Activated CD4-positive, alpha-beta T cell treated with anti-CD3 and anti-CD28 coated beads, Interleukin-2, amount 50 U/mL, for 4 hours (primary cell): ENCODE results near the gene SLC66A2.

Source experiments
- DNase-seq, 2 experiments: peaks; one replicate each; pipeline ENCODE4 v3.0.0-alpha.2; 2020

Gene SLC66A2

DNA sequence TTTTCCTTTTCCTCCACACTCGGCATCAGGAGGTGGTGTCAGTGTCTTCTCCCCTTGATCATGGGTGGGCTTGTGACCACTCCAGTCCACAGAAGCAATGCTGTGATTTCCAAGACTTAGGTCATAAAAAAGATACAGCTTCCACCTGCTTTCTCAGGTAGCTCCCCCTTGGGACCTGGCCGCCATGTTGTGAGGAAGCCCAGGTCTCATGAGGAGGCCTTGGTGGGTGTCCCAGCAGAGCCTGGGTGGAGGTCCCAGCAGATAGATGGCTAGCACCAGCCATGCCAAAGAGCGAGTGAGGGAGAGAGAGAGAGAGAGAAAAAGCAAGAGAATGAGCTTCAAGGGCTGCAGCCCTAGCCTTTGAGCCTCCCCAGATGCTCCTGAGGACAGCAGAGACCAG lies 16.0 kb downstream of the SLC66A2 start:
- DNase-seq, result no peak

DNA sequence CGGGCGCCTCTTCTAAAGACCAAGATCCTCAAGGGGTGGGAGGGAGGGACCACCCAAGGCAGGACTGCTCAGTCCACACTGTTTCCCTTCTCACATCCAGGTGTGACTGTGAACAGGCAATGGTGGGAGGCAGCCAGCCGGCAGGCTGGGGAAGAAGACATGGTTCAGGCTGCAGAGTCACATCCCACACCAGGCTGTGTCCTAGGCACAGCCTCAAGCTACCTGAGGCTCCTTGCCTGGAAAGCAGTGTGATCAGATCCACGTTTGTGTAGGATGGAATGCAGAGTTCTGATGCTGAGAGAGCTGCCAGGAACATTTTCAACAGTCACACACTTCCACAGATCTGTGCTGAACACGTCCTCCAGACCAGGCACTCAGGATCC lies 16.4 kb downstream of the SLC66A2 start:
- no peak for DNase-seq

DNA sequence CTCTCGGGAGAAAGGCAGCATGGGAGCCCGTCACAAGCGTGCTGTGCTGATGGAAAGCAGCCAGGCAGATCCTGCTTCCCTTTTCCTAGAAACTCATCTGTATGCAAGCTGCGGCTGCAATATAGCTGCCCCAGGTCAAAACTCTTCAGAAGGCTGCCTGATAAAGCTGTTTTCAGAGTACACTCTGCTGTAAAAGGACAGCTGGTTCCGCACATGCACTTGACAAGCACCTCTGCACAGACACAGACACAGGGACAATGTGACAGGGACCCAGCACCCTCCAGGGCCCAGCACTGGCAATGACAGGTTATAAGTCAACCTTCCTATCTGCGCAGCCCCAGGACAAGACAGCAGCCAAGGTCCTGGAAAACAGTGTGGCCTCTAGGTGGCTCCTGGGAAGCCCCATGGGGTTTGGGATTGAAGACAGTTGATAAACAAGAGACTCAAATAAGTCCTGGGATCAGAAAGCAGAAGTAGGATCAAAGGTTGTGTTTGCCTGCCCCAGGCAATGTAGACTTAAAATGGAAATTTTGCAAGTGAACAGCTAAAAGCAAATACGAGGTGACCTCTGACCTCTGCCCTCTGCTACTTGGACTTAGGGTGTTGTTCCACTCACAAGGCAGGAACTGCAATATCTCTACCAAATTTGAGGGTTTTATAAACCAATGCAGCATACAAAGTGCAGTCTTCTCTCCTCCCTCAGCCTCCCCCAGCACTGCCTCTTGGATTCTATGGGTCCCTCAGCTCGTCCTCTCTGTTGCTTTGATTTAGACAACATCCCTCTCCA lies 16.9 kb downstream of the SLC66A2 start:
- no peak for DNase-seq

DNA sequence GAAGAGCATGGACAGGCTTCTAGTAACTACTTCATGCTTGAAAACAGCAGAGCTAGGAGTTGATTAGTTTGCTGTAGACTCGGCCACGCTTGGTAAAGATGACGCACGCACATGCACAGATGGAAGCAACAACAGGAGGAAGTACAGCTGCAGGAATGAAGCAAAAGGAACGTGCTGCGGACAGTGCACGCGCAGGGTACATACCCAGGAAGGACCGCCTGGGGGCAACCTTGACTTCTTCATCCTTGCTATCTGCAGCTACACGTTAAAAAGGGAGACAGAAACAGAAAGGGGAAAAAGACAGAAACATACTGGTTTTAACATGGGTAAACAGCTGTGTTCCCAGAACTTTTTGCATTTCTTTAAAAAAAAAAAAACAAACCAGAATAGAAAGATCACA lies 17.7 kb downstream of the SLC66A2 start:
- no peak for DNase-seq

DNA sequence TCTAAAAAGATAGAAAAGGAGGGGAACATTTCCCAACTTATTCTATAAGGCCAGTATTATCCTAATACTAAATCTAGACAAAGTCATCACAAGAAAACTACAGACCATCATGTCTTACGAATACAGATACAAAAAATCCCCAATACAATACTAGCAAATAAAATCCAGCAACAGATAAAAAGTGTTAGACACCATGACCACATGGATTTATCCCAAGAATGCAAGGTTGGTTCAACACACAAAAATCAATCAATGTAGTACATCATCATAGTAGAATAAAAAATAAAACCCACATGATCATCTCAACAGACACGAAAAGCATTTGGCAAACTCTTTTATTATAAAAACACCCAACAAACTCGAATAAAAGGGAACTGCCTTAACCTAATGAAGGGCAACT lies 18.5 kb downstream of the SLC66A2 start:
- no peak for DNase-seq

DNA sequence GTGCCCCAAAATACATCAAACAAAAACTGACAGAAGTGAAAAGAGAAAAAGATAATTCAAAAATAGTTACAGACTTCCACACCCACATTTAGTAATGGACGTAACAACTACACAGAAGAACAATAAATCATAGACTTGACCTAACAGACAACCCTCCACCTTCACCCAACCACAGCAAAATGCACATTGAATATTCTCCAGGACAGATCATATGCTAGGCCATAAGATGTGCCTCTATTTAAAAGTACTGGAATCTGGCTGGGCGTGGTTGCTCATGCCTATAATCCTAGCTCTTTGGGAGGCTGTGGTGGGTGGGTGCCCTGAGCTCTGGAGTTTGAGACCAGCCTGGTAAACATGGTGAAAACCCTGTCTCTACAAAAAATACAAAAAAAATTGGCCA lies 20.0 kb downstream of the SLC66A2 start:
- no peak for DNase-seq

- no peak for DNase-seq
Observed at GRCh38 chr18:79930020-79930642, 21.3 kb downstream of the SLC66A2 start.

GRCh38 chr18:79928563-79928960 lies 22.9 kb downstream of the SLC66A2 start:
- no peak for DNase-seq

DNA sequence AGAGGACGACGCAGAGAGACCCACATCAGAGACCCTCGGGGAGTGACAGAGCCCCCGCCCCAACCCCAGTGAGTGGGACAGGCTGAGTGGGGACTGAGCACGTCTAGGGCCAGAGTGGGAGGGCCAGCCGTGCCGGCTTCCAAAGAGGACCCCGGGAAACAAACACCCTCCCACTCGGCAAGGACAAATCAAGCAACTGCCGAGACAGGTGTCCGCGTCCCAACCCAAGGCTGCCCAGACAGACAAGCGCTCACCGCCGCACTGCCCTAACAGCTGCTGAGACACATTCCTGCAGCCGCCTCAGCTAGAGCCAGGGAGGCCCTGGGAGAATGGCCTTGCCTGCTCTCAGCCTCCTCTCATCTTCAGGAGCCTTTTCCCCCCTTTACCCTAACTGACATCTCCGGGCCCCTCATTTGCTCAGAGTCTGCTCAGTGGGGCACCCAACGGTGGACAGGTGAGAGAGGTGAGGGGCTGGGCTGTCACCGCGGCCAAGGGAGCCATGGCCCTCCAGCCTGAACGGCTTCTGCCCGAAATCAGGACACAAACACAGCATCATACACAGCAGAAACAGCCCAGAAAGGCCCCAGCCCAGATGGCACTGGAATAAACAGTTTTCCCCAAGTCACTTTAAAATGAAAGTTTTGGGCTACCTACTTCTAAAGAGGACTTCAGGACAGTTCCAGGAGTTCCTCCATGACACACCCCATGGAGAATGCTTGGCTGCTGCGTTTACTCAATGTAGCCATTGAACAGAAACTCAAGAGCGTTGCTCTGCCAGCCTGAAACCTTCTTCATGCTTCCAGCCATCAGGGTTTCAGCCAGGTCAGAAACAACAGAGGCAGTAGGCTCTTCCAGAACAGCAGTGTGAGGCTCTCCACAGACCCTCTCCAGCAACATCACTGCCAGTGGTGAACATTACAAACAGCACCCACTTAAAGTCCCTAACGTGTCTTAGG lies 23.6 kb downstream of the SLC66A2 start:
- no peak for DNase-seq

DNA sequence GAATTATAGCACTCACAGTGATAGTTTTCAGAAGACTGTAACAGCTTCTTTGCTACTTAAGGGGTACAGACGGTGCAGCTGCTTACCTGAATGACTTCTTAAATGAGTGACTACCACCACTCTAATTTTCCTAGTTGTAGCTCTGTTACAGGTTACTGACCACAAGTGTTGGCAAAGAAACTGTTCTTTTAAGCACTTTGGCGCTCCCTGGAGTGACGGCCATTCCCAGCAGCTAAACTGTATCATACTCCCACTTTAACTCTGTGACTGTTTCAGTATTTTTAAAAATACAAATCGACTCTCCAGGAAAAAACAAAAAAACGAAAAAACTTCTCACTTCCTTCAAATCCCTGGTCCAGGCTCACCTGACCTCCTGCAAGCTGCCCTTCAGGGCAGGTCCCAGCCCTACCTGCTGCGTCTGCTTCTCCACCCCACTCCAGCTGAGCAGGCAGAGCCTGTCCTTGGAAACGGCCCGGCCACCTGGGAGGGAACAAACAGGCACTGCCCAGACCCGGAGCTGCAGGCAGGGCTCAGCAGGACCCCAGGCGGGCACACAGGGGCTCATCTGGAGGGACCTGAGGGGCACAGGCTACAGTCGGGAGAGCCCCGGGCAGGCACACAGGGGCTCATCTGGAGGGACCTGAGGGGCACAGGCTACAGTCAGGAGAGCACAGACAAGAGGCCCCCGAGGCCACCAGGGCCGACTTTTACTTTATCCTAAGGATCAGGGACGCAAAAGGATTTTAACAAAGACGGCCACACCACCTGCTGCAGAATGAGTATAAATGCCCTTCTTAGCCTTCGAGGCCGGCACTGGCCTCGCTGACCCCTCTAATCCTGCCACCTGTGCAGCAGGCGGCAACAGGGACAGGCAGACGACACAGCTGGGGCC lies 24.5 kb downstream of the SLC66A2 start:
- DNase-seq, result no peak

- DNase-seq, result no peak
Observed at GRCh38 chr18:79926306-79926705, 25.1 kb downstream of the SLC66A2 start.

DNA sequence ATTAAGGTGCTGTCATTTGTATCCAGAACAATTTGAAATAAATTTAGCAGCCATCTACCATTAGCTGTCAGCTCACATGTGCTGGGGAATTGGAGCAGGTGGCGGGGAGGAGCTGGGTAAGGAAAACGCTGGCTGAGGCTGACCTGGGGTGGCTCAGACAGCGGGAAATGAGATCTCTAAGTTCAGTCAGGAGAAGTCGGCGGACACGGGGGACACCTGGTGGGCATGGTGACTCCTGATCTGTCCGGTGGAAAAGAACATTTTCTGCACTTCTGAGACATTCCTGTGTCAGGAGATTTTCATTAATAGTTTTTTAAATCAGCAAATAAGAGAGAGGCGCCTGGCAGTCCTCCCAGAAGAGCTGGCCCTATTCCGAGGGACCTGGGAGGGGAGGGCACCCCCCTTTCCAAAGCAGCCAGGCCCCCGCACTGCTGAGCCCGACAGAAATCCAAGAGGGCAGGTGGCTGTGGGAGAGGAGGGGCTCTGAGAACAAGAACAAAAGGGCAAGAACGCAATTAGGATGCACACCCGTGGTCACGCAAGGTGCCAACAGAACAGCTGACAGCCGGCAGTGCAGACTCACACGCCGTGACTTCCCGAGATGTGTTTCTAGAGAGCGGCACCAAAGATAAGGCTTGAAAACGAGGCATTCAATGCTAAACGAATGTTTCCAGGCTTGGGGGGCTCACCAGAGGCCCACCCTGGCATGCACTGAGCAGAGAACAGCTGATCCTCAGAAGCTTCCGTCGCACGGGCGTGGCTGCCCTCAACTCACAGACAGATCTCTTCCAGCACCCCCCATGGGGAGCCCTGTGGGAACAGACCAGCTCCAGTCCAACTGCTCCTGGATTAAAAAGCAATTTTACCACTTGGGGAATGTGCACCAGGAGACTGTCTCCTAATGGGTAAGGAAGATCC lies 26.4 kb downstream of the SLC66A2 start:
- DNase-seq, result no peak

- DNase-seq, result no peak
Observed at GRCh38 chr18:79923896-79924585, 27.4 kb downstream of the SLC66A2 start.

DNA sequence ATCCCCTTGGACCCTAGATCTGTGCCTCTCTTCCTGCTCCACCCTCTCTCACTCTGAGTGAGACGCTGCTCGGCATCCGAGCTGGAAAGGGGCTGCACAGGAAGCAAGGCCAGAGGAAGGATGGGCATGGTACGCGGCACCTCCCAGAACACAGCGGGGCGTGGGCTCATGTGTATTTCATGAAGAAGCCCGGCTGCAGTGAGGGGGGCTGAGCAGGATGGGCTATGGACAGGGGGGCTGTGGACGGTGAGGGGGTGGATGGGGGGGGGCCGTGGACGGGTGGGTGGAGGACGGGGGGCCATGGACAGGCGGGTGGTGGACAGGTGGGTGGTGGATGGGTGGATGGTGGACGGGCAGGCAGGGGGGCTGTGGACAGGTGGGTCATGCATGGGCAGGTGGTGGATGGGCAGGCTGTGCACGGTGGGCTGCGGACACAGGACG lies 28.5 kb downstream of the SLC66A2 start:
- DNase-seq, result no peak

DNA sequence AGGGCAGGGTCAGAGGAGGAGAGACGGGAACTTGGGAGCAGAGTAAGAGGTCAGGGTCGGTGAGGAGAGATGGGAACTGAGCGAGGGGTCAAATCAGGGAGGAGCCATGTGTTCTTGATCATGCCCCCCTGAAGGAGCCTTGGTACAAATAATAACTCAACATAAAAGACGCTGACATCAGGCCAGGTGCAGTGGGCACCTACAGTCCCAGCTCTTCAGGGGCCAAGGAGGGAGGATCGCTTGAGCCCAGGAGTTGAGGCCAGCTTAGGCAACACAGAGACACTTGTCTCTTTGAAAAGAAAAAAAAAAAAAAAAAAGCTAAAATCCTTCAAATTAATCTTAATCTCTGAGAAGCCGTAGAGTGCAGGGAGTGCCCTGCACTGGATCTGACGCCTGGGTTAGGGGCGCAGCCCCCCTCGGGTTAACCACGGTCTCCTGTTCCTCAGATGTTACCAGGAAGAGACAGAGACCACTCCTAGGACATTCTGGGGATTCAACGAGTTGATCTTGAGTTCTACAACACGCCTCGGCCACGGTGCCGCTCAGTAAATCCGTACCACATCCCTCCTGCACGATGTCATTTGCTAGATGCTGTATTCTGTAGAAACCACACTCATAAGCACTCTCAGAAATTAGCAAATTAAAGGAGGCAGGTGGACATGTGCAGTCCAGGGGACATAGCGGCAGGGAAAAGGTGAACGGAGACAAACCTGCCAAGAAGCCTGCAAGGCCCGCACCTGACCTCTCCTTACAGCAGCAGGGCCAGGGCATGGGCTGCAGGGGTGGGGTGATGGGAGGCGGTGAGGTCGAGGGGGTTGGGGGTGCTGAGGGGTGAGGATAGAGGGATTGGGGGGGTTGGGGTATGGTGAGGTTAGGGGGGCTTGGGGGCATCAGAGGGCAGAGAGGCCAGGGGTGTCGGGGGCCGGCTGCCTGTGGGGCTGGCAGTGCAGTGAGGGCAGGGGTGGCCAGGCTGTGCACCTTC lies 29.2 kb downstream of the SLC66A2 start:
- no peak for DNase-seq

DNA sequence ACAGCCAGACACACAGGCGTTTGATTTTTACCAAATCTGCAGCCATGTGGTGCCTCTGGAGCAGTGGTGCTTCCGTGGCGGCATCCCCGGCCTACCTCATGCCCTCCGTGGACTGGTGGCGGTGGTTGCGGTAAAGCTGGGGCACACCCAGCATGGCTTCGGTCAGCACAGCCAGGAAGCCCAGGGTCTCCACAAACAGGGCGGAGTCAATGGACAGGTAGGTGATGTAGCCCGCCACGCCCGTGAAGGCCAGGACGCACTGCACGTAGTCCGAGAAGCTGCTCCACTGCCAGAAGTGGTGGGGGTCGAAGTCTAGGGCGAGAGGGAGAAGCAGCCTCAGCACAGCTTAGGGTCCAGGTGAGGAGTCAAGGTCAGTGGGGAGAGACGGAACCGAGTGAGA lies 32.4 kb downstream of the SLC66A2 start:
- DNase-seq, result no peak

GRCh38 chr18:79918615-79919011 lies 32.8 kb downstream of the SLC66A2 start:
- DNase-seq, result no peak

DNA sequence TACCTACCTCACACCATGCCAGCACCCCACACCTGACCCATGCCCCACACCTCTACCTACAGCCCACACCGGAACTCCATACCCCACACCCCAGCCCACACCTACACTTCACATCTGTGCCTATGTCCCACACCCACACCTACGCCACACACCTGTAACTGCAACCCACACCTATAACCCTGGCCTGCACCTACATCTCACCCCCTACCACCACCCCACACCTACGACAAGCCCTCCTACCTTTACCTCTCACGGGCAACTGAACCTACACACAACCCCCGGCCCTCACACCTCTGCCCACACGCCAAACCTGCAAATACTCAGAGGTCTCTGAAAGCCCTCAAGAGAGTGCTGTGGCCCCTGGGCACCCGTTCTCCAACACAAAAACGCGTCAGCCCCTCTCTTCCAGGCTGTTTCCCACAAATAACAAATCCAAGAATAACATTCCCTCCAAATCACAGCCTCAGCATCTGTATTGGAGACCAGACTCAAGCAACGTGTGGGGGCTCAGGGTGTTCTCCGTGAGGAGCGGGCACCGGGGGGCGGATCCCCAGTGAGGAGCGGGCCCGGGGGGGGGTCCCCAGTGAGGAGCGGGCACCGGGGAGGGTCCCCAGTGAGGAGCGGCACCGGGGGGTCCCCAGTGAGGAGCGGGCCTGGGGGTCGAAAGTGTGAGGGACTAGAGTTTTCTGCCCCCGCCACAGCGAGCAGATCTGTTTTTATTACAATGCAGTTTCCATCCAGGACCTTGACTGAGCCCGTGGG lies 33.4 kb downstream of the SLC66A2 start:
- DNase-seq, result no peak
